Measurements from ENCODE around the gene CACUL1. TPM values are rescaled to one million over a fixed set of nuclear protein-coding genes. Genes with fewer than 3 reads are reported as not detected.

The CACUL1 gene
- 53.2 TPM for total RNA-seq

GRCh38 chr10:118754556-118755423 is at the start of gene CACUL1:
TSS of gene CACUL1 (minus strand) at chr10:118754970. CDS start at chr10:118754762, 208 bp downstream.

Other genes starting within 250 kb of the CACUL1 start
- gene PRLHR, start 159.3 kb downstream of the CACUL1 start, total RNA-seq = 3.8 TPM

Data from parietal lobe (tissue), 1 donor.